HG02840 (cell line): ENCODE data around the gene TWNK.
"Not testable (repeated sequence)": the region's sequence is repeated elsewhere in the genome, so short reads cannot be mapped to it uniquely, and the experiment has no call there.

Experiments used
- ATAC-seq: cut with Tn5 transposase; IDR thresholded peaks from one replicate; pipeline ENCODE4 v1.9.1; 2021; ENCODE audit warnings: mild to moderate bottlenecking, moderate library complexity, moderate number of reproducible peaks; ENCODE audit not compliant: unreplicated experiment, low FRiP score

The TWNK gene

DNA sequence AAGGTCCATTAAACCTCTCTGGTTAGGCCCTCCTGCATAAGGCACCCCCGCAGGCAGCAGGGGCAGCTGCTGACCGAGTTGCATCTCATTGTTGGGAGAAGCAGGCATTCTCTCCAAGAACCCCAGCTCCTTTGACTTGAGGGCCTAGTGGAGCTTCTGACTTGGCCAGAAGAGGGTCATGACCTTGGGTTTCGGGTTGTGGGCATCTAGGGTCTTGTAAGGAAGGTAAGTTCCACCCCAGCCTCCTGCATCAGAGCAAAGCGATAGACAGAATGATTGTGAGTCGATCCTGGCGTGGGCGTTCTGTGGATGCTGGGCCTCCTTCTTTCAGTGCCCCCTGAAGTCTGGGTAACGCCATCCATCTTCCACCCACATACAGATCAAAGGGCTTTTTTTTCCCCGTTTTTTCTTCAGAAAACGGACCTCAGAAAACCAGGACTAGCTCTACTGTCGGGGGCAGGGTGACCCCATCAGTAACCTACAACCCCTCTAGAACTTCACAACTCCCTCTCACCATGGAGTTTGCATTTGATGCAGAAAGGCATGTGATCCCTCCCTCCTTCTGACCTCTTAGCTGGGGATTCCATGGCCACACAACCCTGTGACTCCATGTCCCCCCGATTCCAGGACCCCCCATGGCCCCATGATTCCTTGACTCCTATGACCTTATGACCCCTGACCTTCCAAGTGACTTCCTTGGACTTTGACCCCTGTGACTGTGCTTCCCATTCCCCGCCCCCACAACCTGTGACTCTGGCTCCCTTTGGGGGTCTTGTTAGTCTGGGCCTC lies 15.0 kb upstream of the TWNK start:
- ATAC-seq: no peak

DNA sequence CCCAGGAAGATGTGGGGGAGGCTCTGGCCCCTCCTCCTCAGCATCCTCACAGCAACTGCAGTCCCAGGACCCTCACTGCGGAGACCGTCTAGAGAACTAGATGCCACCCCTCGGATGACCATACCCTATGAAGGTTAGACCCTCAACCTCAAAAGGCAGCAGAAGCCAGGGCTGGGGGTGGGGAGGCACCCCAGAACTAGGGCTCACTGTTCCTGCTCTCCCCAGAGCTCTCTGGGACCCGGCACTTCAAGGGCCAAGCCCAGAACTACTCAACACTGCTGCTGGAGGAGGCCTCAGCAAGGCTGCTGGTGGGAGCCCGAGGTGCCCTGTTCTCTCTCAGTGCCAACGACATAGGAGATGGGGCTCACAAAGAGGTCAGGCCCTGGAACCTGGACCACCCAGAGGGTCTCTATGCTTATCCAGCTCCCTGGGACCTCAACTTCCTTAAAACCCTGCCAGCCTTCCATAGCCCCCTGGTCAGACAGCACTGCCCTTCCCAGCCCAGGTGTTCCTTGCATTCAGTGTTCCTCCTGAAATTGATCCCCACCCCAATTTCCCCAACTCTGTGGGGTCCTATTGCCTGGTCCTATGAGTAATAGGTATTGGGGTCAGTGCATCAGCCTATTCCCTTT lies 14.3 kb upstream of the TWNK start:
- no peak for ATAC-seq

DNA sequence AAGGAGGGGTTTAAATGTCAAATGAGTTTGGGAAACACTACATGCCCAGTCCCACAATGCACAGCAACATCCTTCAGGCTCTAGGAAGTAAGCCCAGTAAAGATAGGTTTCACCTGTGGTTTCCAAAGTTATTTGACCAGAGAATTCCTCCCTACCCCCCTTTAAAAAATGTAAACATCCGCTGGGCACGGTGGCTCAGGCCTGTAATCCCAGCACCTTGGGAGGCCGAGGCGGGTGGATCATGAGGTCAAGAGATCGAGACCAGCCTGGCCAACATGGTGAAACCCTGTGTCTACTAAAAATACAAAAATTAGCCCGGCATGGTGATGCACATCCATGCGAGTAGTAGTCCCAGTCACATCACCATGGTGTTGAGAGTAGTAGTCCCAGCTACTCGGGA lies 11.9 kb upstream of the TWNK start:
- ATAC-seq: not testable (repeated sequence)

DNA sequence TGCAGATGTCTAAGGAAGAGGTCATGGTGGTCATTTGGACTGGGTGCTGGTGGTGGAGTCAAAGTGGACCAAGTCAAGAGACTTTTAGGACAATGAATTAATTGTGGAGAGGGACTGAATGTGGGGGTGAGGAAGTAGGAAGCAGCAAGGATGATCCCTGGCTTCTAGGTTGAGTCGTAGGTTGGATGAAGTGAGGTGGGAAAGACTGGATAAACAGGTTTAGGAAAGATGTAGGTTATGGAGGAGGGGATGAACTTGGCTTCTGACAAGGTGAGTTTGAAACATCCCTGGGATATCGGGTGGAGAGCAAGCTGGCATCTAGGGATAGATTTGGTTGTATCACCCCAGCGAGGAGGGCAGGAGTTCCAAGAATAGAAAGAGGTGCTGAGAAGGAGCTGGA lies 10.4 kb upstream of the TWNK start:
- no peak for ATAC-seq

DNA sequence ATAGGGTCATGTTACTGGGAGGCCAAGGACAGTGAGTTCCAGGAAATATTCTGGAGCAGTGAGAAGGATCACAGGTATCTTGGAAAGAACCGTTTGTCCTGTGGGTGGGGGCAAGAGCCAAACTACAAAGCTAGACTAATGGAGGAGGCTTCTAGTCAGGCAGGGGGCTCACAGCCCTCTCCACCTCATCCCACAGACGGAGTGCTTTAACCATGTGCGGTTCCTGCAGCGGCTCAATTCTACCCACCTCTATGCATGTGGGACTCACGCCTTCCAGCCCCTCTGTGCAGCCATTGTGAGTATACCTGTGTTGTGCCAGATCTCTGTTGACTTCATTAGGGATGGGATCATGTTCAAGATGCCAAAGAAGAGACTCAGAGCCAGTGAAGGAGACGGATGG lies 9.9 kb upstream of the TWNK start:
- ATAC-seq: no peak

DNA sequence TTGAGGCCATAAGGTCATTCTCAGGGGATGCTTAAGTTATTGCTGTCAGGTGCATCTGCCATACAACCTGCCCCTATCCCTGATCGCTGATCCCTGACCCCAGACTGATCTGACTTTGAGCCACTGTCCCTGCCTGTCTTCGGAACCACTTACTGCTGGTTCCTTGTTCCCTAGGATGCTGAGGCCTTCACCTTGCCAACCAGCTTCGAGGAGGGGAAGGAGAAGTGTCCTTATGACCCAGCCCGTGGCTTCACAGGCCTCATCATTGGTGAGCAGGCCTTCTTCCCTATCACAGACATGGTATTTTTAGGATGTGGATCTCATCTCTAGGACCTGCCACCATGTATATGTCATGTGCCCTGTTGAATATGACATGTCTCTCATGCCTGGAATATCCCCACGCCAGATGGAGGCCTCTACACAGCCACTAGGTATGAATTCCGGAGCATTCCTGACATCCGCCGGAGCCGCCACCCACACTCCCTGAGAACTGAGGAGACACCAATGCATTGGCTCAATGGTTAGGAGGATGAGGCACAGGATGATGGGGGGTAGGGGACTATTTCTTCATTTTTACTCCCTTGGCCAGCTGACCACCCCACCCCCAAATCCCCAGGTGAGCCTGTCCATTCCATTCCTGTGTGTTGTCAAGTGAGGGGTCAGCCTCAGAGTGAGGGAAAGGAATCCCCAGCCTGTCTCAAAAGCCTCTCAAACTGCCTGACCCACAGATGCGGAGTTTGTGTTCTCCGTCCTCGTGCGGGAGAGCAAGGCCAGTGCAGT lies 9.0 kb upstream of the TWNK start:
- ATAC-seq: no peak

DNA sequence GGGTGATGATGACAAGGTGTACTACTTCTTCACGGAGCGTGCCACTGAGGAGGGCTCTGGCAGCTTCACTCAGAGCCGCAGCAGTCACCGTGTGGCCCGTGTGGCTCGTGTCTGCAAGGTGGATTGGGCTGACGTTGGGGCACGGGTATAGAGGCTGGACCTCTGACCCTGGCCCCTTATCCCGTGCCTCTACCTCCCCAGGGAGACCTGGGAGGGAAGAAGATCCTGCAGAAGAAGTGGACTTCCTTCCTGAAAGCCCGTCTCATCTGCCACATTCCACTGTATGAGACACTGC lies 8.5 kb upstream of the TWNK start:
- ATAC-seq: no peak

DNA sequence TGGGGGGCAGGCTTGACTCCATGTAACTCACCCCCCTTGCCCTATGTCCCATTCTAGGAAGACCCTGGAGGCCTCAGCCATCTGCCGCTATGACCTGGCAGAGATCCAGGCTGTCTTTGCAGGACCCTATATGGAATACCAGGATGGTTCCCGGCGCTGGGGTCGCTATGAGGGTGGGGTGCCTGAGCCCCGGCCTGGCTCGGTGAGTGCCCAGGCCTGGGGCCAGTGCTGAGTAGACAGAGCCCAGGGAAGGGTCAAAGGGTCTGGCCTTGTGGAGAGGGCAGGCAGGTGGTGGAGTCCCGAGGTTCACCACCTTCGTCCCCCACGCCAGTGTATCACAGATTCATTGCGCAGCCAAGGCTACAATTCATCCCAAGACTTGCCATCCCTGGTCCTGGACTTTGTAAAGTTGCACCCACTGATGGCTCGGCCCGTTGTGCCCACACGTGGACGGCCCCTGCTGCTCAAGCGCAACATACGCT lies 7.5 kb upstream of the TWNK start:
- no peak for ATAC-seq

DNA sequence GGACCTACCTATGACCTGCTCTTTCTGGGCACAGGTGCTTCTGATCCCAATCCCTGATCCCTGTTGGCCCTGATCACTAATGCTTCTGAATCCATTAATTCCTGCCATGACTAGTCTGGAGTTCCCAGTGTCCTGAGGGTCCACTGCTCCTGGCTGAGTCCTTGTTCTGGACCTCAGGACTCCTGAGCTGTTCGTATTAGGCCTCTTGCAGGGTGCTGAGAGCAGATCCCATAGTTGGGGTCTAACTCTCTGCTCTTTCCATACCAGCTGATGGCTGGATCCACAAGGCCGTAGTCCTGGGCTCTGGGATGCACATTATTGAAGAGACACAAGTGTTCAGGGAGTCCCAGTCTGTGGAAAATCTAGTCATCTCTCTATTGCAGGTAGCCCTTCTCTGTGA lies 7.0 kb upstream of the TWNK start:
- no peak for ATAC-seq

DNA sequence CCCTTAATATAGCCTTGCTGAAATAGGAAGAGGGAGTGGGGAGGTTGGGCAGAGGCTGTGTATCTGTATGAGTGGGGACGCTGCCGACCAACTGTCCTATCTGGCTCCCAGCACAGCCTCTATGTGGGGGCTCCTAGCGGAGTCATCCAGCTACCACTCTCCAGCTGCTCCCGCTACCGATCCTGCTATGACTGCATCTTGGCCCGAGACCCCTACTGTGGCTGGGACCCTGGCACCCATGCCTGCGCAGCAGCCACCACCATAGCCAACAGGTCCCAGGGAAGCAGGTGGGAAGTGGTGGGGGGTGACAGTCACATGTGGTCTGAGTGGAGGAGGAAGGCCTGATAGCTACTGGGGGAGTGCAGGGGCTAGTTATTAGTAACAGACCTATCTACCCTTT lies 6.6 kb upstream of the TWNK start:
- no peak for ATAC-seq

DNA sequence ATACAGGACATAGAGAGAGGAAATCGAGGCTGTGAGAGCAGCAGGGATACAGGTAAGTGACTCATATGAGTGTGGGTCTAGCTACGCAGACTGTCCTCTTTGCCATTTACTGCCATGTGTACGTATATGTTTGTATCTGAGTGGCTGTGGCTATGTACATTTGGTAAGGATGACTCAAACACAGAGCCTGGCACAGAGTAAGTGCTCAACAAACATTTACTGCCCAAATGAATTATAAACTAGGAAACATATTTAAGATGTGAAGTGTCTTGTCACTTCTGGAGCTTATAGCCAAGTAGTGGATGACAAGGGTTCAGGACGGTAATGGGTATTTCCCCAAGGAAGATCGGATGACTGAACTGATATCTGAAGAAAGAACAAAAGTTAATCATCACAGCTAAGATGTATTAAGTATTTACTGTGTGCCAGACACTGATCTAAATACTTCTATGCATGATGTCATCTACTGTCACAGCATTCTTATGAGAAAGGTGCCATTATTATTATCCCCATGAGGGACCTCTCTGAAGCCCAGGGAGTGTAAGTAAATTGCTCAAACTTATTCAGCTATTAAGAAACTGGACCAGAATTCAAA lies 6.1 kb upstream of the TWNK start:
- no peak for ATAC-seq

DNA sequence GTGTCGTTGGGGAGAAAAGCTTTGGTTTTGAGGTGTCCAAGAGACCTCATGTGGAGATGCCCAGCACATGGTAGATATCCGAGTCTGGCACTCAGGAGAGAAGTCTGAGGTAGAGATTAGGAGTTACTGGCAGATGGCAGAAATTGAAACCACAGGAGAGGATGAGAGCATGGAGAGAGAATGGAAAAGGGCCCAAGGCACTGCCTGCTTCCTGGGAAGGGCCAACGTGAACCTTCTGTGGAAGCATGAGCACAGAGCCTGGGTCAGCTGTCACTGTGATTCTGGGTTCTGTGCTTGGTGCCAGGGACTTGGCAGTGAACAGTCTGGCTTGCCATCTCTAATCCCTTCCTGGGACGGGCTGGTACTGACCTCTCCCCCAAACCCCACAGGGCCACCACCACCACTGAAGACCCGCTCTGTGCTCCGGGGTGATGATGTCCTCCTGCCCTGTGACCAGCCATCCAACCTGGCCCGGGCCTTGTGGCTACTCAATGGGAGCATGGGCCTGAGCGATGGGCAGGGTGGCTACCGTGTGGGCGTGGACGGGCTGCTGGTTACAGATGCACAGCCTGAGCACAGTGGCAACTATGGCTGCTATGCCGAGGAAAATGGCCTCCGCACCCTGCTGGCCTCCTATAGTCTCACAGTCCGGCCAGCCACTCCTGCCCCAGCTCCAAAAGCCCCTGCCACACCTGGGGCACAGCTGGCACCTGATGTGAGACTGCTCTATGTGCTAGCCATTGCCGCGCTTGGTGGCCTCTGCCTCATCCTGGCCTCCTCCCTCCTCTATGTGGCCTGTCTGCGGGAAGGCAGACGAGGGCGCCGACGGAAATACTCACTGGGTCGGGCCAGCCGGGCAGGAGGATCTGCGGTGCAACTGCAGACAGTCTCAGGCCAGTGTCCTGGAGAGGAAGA lies 4.2 kb upstream of the TWNK start:
- no peak for ATAC-seq

DNA sequence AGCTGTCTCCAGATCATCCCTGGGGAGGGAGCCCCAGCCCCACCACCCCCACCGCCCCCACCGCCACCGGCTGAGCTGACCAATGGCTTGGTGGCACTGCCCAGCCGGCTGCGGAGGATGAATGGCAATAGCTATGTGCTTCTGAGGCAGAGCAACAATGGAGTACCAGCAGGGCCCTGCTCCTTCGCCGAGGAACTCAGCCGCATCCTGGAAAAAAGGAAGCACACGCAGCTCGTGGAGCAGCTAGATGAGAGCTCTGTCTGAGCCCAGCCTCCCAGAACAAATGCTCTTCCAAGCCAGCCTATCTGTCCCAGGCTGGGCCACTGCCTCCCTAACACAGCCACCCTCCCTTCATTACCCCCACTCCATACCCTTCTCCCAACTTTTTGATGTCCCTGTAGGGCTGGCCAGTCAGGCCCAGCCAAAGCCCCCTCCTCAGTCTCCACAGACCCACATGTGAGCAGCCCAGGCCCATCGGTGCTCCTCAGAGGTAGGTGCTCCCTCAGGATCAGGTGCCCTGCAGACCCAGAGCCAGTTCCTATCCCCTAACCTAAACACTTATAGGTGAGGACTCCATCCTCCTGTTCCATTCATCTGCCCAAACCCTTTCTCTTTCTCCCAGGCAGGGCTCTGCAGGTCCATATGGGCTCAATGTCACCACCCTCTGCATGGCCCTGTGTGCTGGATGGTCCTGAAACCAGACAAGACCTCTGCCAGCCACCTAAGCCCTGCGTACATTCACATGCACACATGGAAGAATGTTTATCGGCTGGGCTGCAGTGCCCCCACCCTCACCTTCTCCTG lies 3.3 kb upstream of the TWNK start:
- no peak for ATAC-seq

DNA sequence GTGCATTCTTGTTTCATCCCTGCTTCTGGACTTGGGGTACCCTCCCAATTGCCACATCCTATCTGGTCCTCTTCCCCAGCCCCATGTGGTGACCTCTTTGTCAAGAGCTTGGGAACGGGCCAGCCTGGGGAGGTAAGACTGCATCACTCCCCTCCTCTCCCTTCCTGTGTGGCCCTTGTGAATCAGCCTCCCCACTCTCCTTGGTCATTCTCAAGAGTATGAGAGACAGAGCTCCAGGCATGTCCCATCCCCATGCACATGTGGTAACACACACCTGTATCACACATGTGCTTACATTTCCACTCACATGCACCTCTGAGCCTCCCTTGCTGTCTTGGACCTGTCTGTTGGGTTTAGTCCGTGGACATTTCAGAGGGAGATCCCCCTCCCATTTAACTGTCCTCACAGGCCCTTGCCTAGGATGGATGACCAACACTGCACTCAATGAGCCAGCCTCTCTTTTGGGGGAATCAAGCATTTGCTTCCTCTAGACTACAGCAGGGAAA lies 2.6 kb upstream of the TWNK start:
- no peak for ATAC-seq

DNA sequence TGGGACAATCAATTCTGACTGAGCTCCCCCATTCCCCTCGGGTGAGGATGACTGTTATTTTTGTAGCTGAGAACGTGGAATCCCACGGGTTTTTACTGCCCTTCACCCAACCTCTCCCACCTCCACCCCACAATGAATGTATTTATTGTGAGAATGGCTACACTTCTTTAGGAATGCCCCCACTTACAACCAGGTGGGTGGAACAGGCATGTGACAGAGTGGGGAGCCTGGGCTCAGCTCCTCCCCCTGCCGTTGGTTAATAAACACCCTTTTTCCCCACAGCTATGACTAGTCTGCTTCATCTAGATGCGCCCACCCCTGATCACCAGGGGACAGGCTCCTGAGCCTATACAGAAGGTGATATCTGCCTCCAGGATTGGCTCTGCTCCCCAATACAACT lies 2.0 kb upstream of the TWNK start:
- ATAC-seq: no peak

DNA sequence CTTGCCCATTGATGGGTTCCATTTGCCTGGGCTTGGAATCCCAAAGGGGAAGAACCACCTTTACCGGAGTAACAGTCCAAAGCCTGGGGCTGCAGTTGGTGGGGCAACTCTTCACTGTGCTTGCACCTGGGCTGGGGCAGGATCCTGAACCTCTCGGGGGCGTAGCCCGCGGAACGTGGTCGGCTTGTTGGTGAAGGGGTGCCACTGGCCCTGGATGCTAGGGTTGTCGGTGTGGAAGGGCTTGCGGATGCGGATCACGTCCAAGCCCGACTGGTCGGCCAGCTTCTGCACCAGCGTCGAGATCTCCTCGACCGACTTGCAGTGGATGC lies 756 bp upstream of the TWNK start:
- no peak for ATAC-seq

DNA sequence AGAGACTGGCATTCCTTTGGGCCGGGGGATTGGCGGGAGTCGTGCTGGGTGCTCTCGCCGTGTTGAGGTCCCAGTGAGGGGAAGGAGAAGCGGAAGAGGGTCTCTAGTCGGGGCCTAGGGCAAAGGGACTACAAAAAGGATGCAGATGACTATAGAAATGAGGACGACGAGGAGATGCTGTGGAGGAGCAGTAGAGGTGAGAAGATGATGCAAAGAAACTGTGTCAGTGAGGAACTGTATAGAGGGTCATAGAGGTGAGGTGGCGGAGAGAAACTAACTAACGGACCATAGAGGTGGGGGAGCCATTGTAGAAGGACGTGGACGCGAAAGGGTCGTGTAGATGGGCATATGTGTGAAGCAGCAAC lies 324 bp downstream of the TWNK start:
- ATAC-seq: peak; percentile 10

DNA sequence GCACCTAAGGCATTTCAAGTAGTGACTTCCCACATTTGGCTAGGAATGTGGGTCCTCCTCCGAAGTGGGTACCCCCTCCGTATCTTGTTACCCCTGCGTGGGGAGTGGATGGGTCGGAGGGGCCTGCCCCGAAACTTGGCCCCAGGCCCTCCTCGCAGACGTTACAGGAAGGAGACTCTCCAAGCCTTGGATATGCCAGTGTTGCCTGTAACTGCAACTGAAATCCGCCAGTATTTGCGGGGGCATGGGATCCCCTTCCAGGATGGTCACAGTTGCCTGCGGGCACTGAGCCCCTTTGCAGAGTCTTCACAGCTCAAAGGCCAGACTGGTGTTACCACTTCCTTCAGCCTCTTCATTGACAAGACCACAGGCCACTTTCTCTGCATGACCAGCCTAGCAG lies 823 bp downstream of the TWNK start:
- no peak for ATAC-seq

DNA sequence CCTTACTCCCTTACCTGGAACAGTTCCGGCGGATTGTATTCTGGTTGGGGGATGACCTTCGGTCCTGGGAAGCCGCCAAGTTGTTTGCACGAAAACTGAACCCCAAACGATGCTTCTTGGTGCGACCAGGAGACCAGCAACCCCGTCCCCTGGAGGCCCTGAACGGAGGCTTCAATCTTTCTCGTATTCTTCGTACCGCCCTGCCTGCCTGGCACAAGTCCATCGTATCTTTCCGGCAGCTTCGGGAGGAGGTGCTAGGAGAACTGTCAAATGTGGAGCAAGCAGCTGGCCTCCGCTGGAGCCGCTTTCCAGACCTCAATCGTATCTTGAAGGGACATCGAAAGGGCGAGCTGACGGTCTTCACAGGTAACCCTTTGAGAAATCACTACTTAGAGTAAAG lies 1.7 kb downstream of the TWNK start:
- no peak for ATAC-seq
